Adrenal gland (tissue), 12 donors: ENCODE measurements around the gene RPH3AL. TPM values are rescaled to one million over a fixed set of nuclear protein-coding genes. Genes with fewer than 3 reads are reported as not detected.

ENCODE experiments used
- DNase-seq, 7 donors: peaks; one replicate each; pipeline ENCODE4 v3.0.0-alpha.2; 2019 to 2020
- H3K27ac ChIP-seq, 5 donors: fragments of 200-600 bp; sonication (generic) in 4 of 5; 1 replicate in 3 of 5; 2 replicates in 2 of 5; pipeline versions ENCODE4 v1.5.1 to v1.8.0; 2016 to 2020; ENCODE audit warnings: mild to moderate bottlenecking in 1 of 5
- H3K27me3 ChIP-seq: fragments of 200-600 bp; 2 replicates; pipeline ENCODE4 v1.8.0; 2021
- H3K36me3 ChIP-seq, 2 donors: fragments of 200-600 bp; replicated peaks in 1 of 2; 1 replicate in 1 of 2; 2 replicates in 1 of 2; pipeline versions ENCODE4 v1.5.1 to v1.8.0; 2018 to 2022
- H3K4me1 ChIP-seq, 2 donors: fragments of 200-600 bp; replicated peaks in 1 of 2; 1 replicate in 1 of 2; 2 replicates in 1 of 2; pipeline versions ENCODE4 v1.5.1 to v1.8.0; 2018 to 2021
- H3K4me3 ChIP-seq, 4 donors: fragments of 200-600 bp; sonication (generic) in 3 of 4; one replicate each; pipeline ENCODE4 v1.5.1; 2016 to 2018
- H3K9me3 ChIP-seq, 3 donors: fragments of 200-600 bp; sonication (generic) in 1 of 3; replicated peaks in 1 of 3; 1 replicate in 2 of 3; 2 replicates in 1 of 3; pipeline versions ENCODE4 v1.5.1 to v1.8.0; 2016 to 2021
- CTCF ChIP-seq, 6 experiments: fragments of 450-650 bp in 4 of 6; fragments of 200-600 bp in 2 of 6; sonication (generic) in 1 of 6; IDR thresholded peaks; 1 replicate in 5 of 6; 2 replicates in 1 of 6; pipeline versions ENCODE4 v1.5.1 to v1.8.0; 2016 to 2021; ENCODE audit warnings: antibody characterized with exemption in 6 of 6, mild to moderate bottlenecking in 2 of 6, moderate library complexity in 1 of 6
- POLR2A ChIP-seq, 2 donors: fragments of 450-650 bp; IDR thresholded peaks; one replicate each; pipeline ENCODE4 v1.6.1; 2017; ENCODE audit warnings: antibody characterized with exemption in 2 of 2, mild to moderate bottlenecking in 2 of 2, moderate library complexity in 1 of 2
- WGBS, 4 donors: extraction: QIAGEN DNeasy Blood & Tissue Kit in 2 of 4; methylation state at CpG; one replicate each; pipeline versions ENCODE4 v1.1.5 to v1.1.7; 2013 to 2017; 5-methylcytosine and 5-hydroxymethylcytosine counted together
- intact Hi-C, 2 donors: fragments of 100-400 bp; cut with DNase I; formaldehyde crosslinking; loops; one replicate each; pipeline versions ENCODE4 v1.14.1 to v1.15.0; 2022 to 2023
- polyA plus RNA-seq, 3 donors: library from polyadenylated mRNA; stranded (reverse); fragments of 200-250 nt in 2 of 3; fragments of 350-450 nt in 1 of 3; fragmentation: Illumina TruSeq in 1 of 3; extraction: RNeasy Lipid Tissue Mini Kit (QIAGEN cat#74804) in 1 of 3; gene quantifications; one replicate each; pipeline ENCODE4 v1.2.3, GENCODE V29; 2013 to 2014
- total RNA-seq, 9 donors: library from RNA; depleted of rRNA in 4 of 9; stranded (reverse); fragments of >200 nt in 4 of 9; fragments of 120-200 nt in 1 of 9; fragmentation: NEBNext Ultra II Directional in 1 of 9; extraction: Animal tissue kit (Norgen Biotek cat#: 25700) in 1 of 9; gene quantifications; one replicate each; pipeline versions ENCODE4 v1.1.0 to v1.2.4, GENCODE V29; 2013 to 2023
- donor health status: healthy with polysubstance abuse.
- donor health status: Bipolar disorder and iron deficiency.
- donor health status: DM: yes; HTN: yes; CAD: no.
- donor health status: DM: no; HTN: no; CAD: no.
- donor health status: DM: no; HTN: no; CAD: no.
- donor health status: DM: yes; HTN: yes; CAD: no.

RPH3AL gene
- total and polyA plus RNA-seq, 12 donors, result 7.7 to 79.2 (median 33.7) TPM

DNA sequence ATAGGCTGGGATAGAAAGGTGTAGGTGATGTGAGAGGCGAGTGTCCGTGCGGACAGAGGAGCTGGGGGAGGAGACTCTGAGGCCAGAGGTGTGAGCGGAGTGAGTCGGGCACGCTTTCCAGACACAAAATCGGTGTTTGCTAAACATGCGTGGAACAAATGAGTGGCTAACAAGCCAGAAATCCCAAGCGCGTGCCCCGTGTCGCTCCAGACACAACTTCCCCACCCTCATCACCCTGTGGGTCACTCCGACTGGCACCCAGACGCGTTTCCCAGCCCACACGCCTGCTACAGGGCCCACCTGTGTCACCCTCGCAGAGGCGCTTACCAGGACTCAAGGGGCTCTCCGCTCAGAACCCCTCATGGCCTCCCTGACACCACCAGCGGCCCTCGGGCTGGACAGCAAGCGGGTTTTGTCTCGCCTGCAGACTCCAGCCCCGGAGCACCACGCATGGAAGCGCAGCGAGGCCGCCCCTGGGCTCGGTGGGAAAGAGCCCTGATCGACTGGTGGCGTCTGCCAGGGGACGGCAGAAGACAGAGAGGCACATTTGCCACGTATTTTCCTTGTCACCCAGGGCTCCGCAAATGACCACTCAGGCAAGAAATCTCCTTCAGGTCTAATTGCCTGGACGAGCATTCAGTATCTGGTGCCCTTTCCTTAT lies 6.0 kb upstream of the RPH3AL start:
- H3K27ac ChIP-seq, result no peak overlapping the region
- no peaks in the 10 kb centered on the region for H3K9me3 ChIP-seq
- intact Hi-C loops, result no loop called here
- DNase-seq, result no peak
- TF ChIP-seq CTCF (IDR thresholded peaks at IDR 0.05) (no peak), POLR2A (IDR thresholded peaks at IDR 0.05) (no peak)
- peaks cover 0 to 10% of the 10 kb centered on the region in 2 donors for H3K4me1 ChIP-seq
- no peaks in the 10 kb centered on the region for H3K27me3 ChIP-seq
- H3K4me3 ChIP-seq, result no peak overlapping the region
- WGBS, 4 donors, result 92 to 94% (median 93%) methylated on average over 20 to 35 of the region's 35 CpGs
- no peaks in the 10 kb centered on the region for H3K36me3 ChIP-seq

GRCh38 chr17:357644-358043 lies 5.0 kb upstream of the RPH3AL start:
- Histone ChIP-seq H3K9me3 (no peaks in the 10 kb centered on the region), H3K4me1 (peaks cover 7 to 20% of the 10 kb centered on the region in 2 donors), H3K27ac (peak overlapping the region in 1 of 5 donors; percentile 58), H3K4me3 (no peak overlapping the region), H3K27me3 (no peaks in the 10 kb centered on the region), H3K36me3 (no peaks in the 10 kb centered on the region)
- no peak for DNase-seq
- intact Hi-C loops, result no loop called here
- 65 to 83% (median 80%) methylated on average over 14 of the region's 14 CpGs for WGBS, 4 donors
- TF ChIP-seq POLR2A (IDR thresholded peaks at IDR 0.05) (no peak), CTCF (IDR thresholded peaks at IDR 0.05) (no peak)

- H3K4me3 ChIP-seq, result no peak overlapping the region
- H3K4me1 ChIP-seq, result peaks cover 15 to 28% of the 10 kb centered on the region in 2 donors
- no peaks in the 10 kb centered on the region for H3K27me3 ChIP-seq
- WGBS, 4 donors, result 87 to 93% (median 90%) methylated on average over 29 to 30 of the region's 30 CpGs
- no peaks in the 10 kb centered on the region for H3K9me3 ChIP-seq
- peak overlapping the region in 1 of 5 donors; percentile 58 for H3K27ac ChIP-seq
- DNase-seq, result no peak
- no peaks in the 10 kb centered on the region for H3K36me3 ChIP-seq
- TF ChIP-seq POLR2A (IDR thresholded peaks at IDR 0.05) (no peak), CTCF (IDR thresholded peaks at IDR 0.05) (no peak)
- intact Hi-C loops, result no loop called here
Observed at GRCh38 chr17:356671-357434, 4.2 kb upstream of the RPH3AL start.

GRCh38 chr17:354651-355556 lies 2.3 kb upstream of the RPH3AL start:
- 70 to 93% (median 77%) methylated on average over 13 to 19 of the region's 19 CpGs for WGBS, 4 donors
- peak in 4 of 7 donors; percentile 80 to 88 (median 86) for DNase-seq
- Histone ChIP-seq H3K9me3 (no peaks in the 10 kb centered on the region), H3K27ac (peak overlapping the region in 2 of 5 donors; percentile 10 to 59), H3K4me1 (peaks cover 29 to 47% of the 10 kb centered on the region in 2 donors), H3K4me3 (no peak overlapping the region), H3K36me3 (no peaks in the 10 kb centered on the region), H3K27me3 (no peaks in the 10 kb centered on the region)
- TF ChIP-seq POLR2A (IDR thresholded peaks at IDR 0.05) (no peak), CTCF (IDR thresholded peaks at IDR 0.05) (no peak)
- intact Hi-C loops, result no loop called here
